GM12874 (cell line): Measurements from ENCODE around the gene FRAS1.

Experiments used
- CTCF ChIP-seq: IDR thresholded peaks from 2 replicates; pipeline ENCODE4 v1.5.1; 2011; ENCODE audit warnings: low read depth, mild to moderate bottlenecking, control low read depth, low read length, moderate library complexity; ENCODE audit not compliant: insufficient read depth

The FRAS1 gene

DNA sequence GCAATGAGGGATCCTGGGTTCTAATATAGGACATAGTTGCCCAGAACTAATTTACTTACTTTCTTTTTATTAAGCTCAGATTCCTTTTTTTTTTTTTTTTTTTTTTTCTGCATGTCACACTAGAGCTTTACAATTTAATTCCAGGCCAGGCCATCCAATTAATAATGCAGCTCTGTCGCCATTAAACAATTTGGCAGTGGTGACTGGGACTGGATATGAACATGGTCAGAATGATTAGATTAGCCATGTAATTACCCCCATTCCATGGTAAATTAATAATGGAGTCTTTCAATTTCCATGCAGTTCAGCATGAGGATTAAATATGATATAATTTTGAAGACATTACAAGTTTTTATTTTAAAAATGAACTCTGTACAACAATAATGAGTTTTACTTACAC lies 267.5 kb downstream of the FRAS1 start:
- no peak for TF ChIP-seq CTCF

DNA sequence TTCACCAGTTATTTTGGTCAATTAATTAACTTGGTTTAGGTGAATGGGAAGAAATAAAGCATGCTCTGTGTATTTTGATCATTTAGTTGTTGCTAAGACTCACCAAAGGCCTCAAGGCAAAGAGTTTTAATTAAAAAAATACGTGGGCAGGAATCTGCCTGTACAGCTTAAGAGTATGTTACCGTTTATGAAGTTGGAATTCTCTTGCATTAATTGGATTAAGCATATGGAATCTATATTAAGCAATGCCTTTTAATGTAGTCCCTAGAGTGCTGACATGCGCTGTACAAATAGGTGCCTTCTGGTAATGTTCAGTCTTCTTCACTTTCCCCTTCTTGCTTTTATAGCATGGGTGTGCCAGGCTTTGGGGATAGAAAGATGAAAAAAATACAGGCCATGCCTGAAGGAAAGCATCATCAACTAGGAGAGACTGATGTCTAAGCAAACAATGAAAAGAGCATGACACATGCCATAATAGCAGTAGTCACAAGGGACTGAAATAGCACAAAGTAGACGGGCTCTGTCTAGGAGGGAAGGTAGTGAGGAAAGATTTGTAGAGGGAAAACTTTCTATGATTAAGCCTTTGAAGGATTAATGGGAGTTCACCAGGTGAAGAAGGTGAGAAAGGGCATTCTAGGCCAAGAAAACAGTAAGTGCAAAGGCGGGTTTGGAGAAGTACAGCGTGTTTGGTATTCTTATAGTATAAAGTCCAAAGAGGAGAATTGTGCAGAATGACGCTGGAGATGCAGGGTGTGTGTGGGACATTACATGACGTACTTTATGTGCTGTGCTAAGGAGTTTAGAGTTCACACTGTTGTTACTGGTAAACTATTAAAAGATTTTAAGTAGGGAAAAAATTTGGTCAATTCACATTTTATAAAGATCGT lies 268.4 kb downstream of the FRAS1 start:
- TF ChIP-seq CTCF, result no peak

- TF ChIP-seq CTCF, result no peak
Measured at GRCh38 chr4:78331186-78331585, 274.1 kb downstream of the FRAS1 start.

DNA sequence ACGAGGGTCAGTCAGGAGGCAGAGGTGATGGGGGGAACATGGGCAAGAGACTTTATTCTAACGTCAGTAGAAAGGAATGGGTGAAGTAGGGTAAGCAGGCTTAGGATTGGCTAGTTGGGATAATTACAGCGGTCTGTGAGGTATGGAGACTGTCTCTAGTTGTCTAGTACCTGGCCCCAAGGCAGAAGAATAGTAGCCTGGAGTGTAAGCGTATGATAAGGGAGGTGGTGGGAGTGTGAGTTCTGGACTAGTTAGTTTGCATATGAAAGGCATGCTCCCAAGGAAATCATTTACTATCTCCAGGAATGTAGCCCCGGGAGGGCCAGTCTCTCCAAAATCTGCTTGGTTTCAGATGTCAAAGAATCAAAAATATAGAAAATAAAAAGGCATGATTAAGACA lies 274.8 kb downstream of the FRAS1 start:
- TF ChIP-seq CTCF, result no peak

DNA sequence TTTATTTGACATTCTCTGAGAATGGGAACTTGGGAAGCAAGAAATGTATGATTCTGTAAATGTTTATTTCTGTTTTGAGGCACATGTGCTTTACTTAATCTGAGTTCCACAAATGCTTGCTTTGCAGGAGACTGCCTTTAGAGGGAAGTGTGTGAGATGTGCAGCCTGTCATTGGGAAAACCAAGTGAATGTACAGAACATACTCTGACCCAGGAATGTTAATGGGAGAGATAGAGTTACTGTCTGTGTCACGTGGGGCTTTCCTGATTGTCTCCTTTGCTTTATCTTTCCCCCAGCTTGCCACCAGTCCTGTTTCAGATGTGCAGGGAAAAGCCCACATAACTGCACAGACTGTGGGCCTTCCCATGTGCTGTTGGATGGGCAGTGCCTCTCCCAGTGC lies 275.9 kb downstream of the FRAS1 start:
- TF ChIP-seq CTCF, result no peak

DNA sequence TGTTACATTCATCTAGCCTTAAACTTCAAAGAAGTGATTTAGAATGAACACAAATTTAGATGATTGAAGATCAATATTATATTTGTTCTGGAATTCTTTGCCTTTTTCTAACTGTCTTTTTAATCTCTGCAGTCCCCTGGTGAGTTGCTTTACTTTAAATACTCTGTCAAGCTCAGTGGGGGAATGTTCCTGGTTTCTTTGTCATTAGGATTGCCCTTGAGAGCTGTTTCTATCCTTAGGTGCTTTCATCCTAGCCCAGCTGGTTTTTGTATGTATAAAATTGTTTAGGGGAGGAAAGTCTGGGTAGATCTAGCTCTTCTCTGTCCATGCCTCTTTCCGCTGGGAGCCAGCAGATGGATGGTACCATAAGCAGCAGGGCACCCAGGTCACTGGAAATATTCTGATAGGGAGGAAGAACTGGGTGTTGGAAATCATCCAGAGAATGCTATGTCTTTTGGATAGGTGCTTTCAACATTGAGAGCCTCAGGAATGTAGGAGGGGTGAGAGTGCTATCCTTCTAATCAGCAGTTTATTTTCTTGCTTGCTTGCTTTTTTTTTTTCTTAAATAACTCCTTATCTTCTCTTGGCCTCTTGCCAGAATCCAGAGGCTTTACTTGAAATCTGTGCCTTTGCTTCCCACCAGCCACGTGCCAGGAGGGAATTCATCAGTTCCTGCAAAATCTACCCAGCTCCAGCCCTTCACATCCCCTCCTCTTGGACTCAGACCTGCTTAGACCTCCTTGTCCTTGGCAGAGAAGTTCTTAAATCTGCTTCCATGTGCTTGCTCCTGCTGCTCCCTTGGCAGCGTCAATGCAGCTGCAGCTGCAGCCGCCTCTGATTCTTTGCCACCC lies 279.2 kb downstream of the FRAS1 start:
- no peak for TF ChIP-seq CTCF

DNA sequence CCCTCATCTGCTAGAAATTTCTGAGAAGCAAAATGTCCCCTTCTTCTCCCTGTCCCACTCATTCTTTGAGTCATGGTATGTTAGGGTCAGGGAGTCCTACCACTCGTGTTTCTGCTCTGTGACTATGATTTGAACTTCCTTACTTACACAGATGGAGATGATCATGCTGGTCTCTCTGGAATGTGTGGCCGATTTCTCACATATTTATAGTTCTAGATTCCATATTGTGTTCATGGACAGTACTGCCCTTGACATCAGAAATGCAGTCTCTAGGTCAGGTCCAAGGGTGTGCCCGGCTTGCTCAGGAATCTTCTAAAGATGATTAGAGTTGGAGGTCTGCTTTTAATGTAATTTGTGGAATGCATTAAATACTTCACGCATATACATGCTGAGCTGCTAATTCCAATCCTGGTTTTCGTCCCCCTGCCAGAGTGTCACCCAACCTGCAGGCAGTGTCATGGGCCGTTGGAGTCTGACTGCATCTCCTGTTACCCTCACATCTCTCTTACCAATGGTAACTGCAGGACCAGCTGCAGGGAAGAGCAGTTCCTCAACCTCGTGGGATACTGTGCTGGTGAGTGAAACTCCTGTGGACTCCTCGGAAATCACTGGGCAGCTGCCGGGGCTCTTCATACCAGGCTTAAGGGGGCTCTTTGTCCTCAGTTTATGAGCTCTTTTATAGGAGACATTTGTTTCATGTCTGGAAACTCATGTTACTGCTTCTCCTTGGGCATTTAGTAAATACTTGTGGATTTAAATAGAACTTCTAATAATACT lies 280.3 kb downstream of the FRAS1 start:
- TF ChIP-seq CTCF, result no peak
